Testis (tissue), 2 donors: ENCODE data around the gene TCTN2.

ENCODE experiments used
- POLR2A ChIP-seq: fragments of 450-650 bp; IDR thresholded peaks from one replicate; pipeline ENCODE4 v1.6.1; 2017; ENCODE audit warnings: antibody characterized with exemption, mild to moderate bottlenecking, moderate library complexity
- TF ChIP-seq, protein P1 (sequence below), 3 experiments: fragments of 450-650 bp in 2 of 3; fragments of 200-600 bp in 1 of 3; sonication (generic) in 1 of 3; IDR thresholded peaks; one replicate each; pipeline ENCODE4 v1.5.1; 2016 to 2019; ENCODE audit warnings: antibody characterized with exemption in 3 of 3, mild to moderate bottlenecking in 2 of 3, moderate library complexity in 1 of 3

DNA sequence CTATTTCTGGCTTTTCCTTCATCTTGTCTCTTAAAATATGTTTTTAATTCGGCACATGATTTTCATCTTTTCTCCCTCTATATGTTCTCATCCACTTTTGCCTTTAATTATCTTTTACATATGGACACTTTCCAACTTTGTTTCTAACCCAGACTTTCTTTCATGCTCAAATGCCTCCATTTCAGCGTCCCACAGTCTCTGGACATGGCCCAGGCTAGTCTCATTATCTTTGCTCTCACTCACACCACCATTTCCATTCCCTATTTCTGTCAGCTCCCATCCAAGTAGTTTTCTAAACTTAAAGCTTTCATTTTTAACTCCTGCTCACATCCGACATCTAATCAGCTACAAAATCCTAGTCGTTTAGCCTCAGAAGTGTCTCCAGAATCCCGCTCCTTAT is 22.5 kb upstream of the TCTN2 start:
- TF ChIP-seq, protein P1, sequence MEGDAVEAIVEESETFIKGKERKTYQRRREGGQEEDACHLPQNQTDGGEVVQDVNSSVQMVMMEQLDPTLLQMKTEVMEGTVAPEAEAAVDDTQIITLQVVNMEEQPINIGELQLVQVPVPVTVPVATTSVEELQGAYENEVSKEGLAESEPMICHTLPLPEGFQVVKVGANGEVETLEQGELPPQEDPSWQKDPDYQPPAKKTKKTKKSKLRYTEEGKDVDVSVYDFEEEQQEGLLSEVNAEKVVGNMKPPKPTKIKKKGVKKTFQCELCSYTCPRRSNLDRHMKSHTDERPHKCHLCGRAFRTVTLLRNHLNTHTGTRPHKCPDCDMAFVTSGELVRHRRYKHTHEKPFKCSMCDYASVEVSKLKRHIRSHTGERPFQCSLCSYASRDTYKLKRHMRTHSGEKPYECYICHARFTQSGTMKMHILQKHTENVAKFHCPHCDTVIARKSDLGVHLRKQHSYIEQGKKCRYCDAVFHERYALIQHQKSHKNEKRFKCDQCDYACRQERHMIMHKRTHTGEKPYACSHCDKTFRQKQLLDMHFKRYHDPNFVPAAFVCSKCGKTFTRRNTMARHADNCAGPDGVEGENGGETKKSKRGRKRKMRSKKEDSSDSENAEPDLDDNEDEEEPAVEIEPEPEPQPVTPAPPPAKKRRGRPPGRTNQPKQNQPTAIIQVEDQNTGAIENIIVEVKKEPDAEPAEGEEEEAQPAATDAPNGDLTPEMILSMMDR (IDR thresholded peaks at IDR 0.05): no peak
- no peak for TF ChIP-seq POLR2A
